ENCODE measurements around the gene ATP8A2. TPM values are rescaled to one million over a fixed set of nuclear protein-coding genes. Genes with fewer than 3 reads are reported as not detected.

ATP8A2 gene
- total and polyA plus RNA-seq, 9 donors = 0.23 to 0.95 (median 0.35) TPM

DNA sequence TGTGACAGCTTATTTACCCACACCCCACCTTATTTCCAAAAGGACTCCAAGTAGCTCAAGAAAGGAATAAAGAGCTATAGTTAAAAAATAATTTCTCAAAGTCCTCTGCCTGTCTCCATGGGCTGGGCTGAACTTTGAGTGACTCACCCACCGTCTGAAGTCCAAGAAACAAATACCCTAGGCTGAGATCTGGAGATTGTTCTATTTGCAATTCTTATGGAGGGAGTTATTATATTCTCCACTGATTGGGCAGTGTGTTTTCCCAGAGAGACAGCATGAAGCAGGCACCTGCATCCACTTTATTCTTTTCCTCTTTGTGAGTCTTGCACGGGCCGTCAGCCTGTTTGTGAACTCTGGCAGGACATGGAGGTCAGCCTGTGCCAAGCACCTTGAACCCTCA, 616.9 kb downstream of the ATP8A2 start:
- H3K27ac ChIP-seq = no peak overlapping the region
- 38 to 51% (median 38%) methylated on average over 3 of the region's 3 CpGs for WGBS, 3 donors
- no peaks in the 10 kb centered on the region for H3K27me3 ChIP-seq
- no peak overlapping the region for H3K4me3 ChIP-seq
- DNase-seq = no peak
- intact Hi-C loops (cut with DNase I) = no loop called here
- no peaks in the 10 kb centered on the region for H3K9me3 ChIP-seq
- no peaks in the 10 kb centered on the region for H3K36me3 ChIP-seq
- TF ChIP-seq POLR2A (IDR thresholded peaks at IDR 0.05) (no peak), EP300 (IDR thresholded peaks at IDR 0.05) (no peak)
- TF ChIP-seq, protein P1, sequence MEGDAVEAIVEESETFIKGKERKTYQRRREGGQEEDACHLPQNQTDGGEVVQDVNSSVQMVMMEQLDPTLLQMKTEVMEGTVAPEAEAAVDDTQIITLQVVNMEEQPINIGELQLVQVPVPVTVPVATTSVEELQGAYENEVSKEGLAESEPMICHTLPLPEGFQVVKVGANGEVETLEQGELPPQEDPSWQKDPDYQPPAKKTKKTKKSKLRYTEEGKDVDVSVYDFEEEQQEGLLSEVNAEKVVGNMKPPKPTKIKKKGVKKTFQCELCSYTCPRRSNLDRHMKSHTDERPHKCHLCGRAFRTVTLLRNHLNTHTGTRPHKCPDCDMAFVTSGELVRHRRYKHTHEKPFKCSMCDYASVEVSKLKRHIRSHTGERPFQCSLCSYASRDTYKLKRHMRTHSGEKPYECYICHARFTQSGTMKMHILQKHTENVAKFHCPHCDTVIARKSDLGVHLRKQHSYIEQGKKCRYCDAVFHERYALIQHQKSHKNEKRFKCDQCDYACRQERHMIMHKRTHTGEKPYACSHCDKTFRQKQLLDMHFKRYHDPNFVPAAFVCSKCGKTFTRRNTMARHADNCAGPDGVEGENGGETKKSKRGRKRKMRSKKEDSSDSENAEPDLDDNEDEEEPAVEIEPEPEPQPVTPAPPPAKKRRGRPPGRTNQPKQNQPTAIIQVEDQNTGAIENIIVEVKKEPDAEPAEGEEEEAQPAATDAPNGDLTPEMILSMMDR (IDR thresholded peaks at IDR 0.05) = no peak
- no peaks in the 10 kb centered on the region for H3K4me1 ChIP-seq (ENCODE audit: insufficient read depth)

DNA sequence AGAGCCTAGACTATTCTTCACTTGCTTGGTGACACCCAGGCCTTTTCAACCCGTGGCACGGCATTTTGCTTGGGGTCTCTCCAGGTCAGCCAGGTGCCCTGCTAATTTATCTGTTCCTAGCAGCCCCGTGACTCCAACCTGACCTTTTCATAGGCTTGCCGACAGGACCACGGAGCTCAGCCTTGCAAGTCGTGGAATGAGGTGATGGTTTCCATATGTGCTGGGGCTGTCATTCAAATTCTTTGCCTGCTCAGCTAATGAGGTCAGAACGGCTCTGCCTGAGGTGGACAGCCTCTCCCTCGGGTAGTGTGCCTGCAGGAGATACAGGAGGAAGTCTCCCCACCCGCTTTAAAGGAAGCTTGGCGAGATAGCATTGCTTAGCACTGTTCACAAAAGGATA, 619.0 kb downstream of the ATP8A2 start:
- TF ChIP-seq, protein P1 (IDR thresholded peaks at IDR 0.05) = no peak
- TF ChIP-seq EP300 (IDR thresholded peaks at IDR 0.05) = no peak
- TF ChIP-seq POLR2A (IDR thresholded peaks at IDR 0.05) = no peak
- 21 to 33% (median 30%) methylated on average over 10 of the region's 10 CpGs for WGBS, 3 donors

DNA sequence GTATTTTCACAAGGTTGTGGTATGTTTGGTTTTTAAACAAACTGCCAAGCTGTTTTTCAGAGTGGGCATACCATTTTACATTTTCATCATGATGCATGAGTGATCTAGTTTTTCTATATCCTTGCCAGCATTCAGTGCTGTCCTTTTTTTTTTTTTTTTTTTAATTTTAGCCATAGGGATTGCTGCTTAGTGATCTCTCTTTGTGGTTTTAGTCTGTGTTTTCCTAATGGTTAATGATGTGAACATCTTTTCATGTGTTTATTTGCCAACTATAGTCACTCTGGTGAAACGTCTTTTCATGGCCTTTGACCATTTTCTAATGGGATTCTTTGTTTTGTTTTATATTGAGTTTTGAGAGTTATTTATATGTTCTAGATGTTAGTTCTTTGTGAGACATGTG, 620.3 kb downstream of the ATP8A2 start:
- H3K27me3 ChIP-seq = no peaks in the 10 kb centered on the region
- no peak overlapping the region for H3K27ac ChIP-seq
- 28 to 44% (median 32%) methylated on average over 1 of the region's 1 CpG for WGBS, 3 donors
- no peak overlapping the region for H3K4me3 ChIP-seq
- H3K36me3 ChIP-seq = no peaks in the 10 kb centered on the region
- TF ChIP-seq EP300 (IDR thresholded peaks at IDR 0.05) (no peak), POLR2A (IDR thresholded peaks at IDR 0.05) (no peak)
- TF ChIP-seq, protein P1 (IDR thresholded peaks at IDR 0.05) = no peak
- no peaks in the 10 kb centered on the region for H3K4me1 ChIP-seq (ENCODE audit: insufficient read depth)
- intact Hi-C loops (cut with DNase I) = no loop called here
- no peaks in the 10 kb centered on the region for H3K9me3 ChIP-seq
- DNase-seq = no peak

More for the DNA sequence above, 619.0 kb downstream of the ATP8A2 start:
- no peak overlapping the region for H3K4me3 ChIP-seq
- H3K27ac ChIP-seq = no peak overlapping the region
- no peaks in the 10 kb centered on the region for H3K27me3 ChIP-seq
- H3K36me3 ChIP-seq = no peaks in the 10 kb centered on the region
- no peak for DNase-seq
- intact Hi-C loops (cut with DNase I) = no loop called here
- H3K9me3 ChIP-seq = no peaks in the 10 kb centered on the region
- H3K4me1 ChIP-seq (ENCODE audit: insufficient read depth) = no peaks in the 10 kb centered on the region

DNA sequence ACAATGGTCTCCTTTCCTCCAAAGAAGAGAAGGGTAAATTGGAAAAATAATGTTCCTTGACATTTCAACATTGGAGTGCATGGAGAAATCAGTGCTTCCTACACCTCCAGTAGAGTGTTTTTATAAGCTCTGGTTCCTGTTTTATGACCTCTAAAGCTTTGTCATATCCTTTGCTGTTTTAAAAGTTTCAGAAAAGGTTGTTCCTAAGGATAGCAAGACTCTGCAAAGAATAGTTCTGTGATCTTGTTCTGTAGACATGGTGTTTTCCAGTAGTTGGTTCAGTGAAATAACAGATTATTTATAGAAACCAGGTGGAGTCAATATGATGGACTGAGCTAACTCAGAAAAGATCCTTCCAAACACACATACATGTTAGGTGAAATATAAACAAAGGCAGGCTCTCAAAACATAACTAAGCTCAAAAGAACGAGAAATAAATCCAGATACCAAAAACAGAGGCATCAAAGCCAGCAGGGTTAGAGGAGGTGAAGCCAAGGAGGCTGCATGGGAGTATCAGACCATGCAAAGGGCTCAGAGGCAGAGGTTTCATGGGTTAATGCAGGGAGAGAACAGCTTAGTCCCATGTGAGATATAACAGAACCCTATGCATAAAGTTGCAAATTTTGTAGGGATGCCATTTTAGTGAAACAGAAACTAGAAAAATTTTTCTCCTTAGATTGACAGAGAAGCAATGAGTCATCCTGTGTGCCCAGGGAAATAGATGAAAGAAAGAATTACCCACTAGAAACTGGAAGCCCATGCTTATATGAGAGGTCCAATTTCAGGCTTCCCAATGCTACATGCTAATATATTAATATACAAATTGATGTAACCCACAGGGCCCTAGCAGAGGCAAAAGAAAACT, 635.7 kb downstream of the ATP8A2 start:
- intact Hi-C loops (cut with DNase I) = no loop called here
- TF ChIP-seq, protein P1 (IDR thresholded peaks at IDR 0.05) = no peak
- TF ChIP-seq POLR2A (IDR thresholded peaks at IDR 0.05) (no peak), EP300 (IDR thresholded peaks at IDR 0.05) (no peak)
- no peaks in the 10 kb centered on the region for H3K36me3 ChIP-seq
- H3K9me3 ChIP-seq = no peaks in the 10 kb centered on the region
- H3K4me1 ChIP-seq (ENCODE audit: insufficient read depth) = no peaks in the 10 kb centered on the region
- no peaks in the 10 kb centered on the region for H3K27me3 ChIP-seq
- H3K4me3 ChIP-seq = no peak overlapping the region
- no peak for DNase-seq
- H3K27ac ChIP-seq = no peak overlapping the region
- WGBS, 3 donors = 64 to 79% (median 68%) methylated on average over 1 of the region's 1 CpG
